Measurements from ENCODE around the gene OR5H15.
"Not testable (repeated sequence)": the region's sequence is repeated elsewhere in the genome, so short reads cannot be mapped to it uniquely, and the experiment has no call there.

Gene OR5H15

GRCh38 chr3:98166396-98166795, at the start of gene OR5H15:
OR5H15 (plus strand) TSS chr3:98166696; CDS start chr3:98168700, 2,004 bp downstream.
- DNase-seq = no peak

GRCh38 chr3:98130421-98130820, 36.1 kb upstream of the OR5H15 start, which contains the start of gene OR5H1:
OR5H1 (plus strand) TSS chr3:98130721; CDS start chr3:98132698, 1,977 bp downstream.
- no peak for DNase-seq

GRCh38 chr3:98136631-98137030, 29.9 kb upstream of the OR5H15 start:
- DNase-seq = no peak

- DNase-seq = not testable (repeated sequence)
These were observed 28.5 kb upstream of the OR5H15 start for GRCh38 chr3:98137826-98138557.

GRCh38 chr3:98140531-98140930, 26.0 kb upstream of the OR5H15 start:
- no peak for DNase-seq

GRCh38 chr3:98147179-98147578, 19.3 kb upstream of the OR5H15 start, which contains the start of gene OR5H14:
OR5H14 (plus strand) TSS chr3:98147479; CDS start chr3:98149386, 1,907 bp downstream.
- DNase-seq = no peak

GRCh38 chr3:98148751-98149150, 17.7 kb upstream of the OR5H15 start:
- no peak for DNase-seq

GRCh38 chr3:98149456-98149855, 17.0 kb upstream of the OR5H15 start:
- not testable (repeated sequence) for DNase-seq

GRCh38 chr3:98151241-98151640, 15.3 kb upstream of the OR5H15 start:
- no peak for DNase-seq

GRCh38 chr3:98171071-98171470, 4.6 kb downstream of the OR5H15 start:
- no peak for DNase-seq

GRCh38 chr3:98172621-98173020, 6.1 kb downstream of the OR5H15 start:
- no peak for DNase-seq

GRCh38 chr3:98180319-98180890, 13.9 kb downstream of the OR5H15 start:
- DNase-seq = no peak

- no peak for DNase-seq
These were observed 15.7 kb downstream of the OR5H15 start for GRCh38 chr3:98182196-98182595.

- DNase-seq = no peak
These were observed 18.7 kb downstream of the OR5H15 start for GRCh38 chr3:98185180-98185579.

GRCh38 chr3:98188545-98188944, 22.0 kb downstream of the OR5H15 start:
- DNase-seq = no peak

GRCh38 chr3:98190911-98191310, 24.4 kb downstream of the OR5H15 start:
- DNase-seq = not testable (repeated sequence)

- not testable (repeated sequence) for DNase-seq
These were observed 29.8 kb downstream of the OR5H15 start for GRCh38 chr3:98196293-98196692.

- DNase-seq = no peak
These were observed 32.5 kb downstream of the OR5H15 start for GRCh38 chr3:98199020-98199419.

- no peak for DNase-seq
These were observed 42.7 kb downstream of the OR5H15 start for GRCh38 chr3:98209244-98209643.

- DNase-seq = no peak
These were observed 46.8 kb downstream of the OR5H15 start for GRCh38 chr3:98213276-98213675.

- no peak for DNase-seq
These were observed 48.6 kb downstream of the OR5H15 start for GRCh38 chr3:98215051-98215450.
